Activated CD4-positive, alpha-beta memory T cell treated with anti-CD3 and anti-CD28 coated beads, Interleukin-2, amount 10 ng/mL, durations not matched to agents 7 days and 5 days (primary cell): ENCODE data around the gene PDE1A. TPM values are rescaled to one million over a fixed set of nuclear protein-coding genes. Genes with fewer than 3 reads are reported as not detected.

Source experiments
- CTCF ChIA-PET: fragments of 350-600 bp; sonication (Branson Sonifier 250); formaldehyde crosslinking; loops from one replicate; lab custom pipeline; 2021; ENCODE audit warnings: antibody characterized with exemption, inconsistent platforms; lab: Charles Lee
- POLR2A ChIA-PET: fragments of 350-600 bp; sonication (Branson Sonifier 250); formaldehyde crosslinking; loops from one replicate; lab custom pipeline; 2021; ENCODE audit warnings: antibody characterized with exemption; lab: Charles Lee
- DNase-seq: peaks from one replicate; pipeline ENCODE4 v3.0.0-alpha.2; 2020
- H3K27ac Mint-ChIP-seq: one replicate; pipeline ENCODE4 v1.8.0; 2021; ENCODE audit warnings: mild to moderate bottlenecking, mixed read lengths
- H3K27me3 Mint-ChIP-seq: one replicate; pipeline ENCODE4 v1.8.0; 2021; ENCODE audit warnings: mixed read lengths
- H3K36me3 Mint-ChIP-seq: one replicate; pipeline ENCODE4 v1.8.0; 2021; ENCODE audit warnings: low read depth, mixed read lengths
- H3K4me1 Mint-ChIP-seq: one replicate; pipeline ENCODE4 v1.8.0; 2021; ENCODE audit warnings: mixed read lengths
- H3K4me3 Mint-ChIP-seq: one replicate; pipeline ENCODE4 v1.8.0; 2021; ENCODE audit warnings: mild to moderate bottlenecking, mixed read lengths
- H3K9me3 Mint-ChIP-seq: one replicate; pipeline ENCODE4 v1.8.0; 2021; ENCODE audit warnings: mixed read lengths
- total RNA-seq, 2 experiments: library from RNA; stranded (reverse); gene quantifications; one replicate each; pipeline ENCODE4 v1.2.3, GENCODE V29; 2021

Gene PDE1A
- total RNA-seq = not detected

DNA sequence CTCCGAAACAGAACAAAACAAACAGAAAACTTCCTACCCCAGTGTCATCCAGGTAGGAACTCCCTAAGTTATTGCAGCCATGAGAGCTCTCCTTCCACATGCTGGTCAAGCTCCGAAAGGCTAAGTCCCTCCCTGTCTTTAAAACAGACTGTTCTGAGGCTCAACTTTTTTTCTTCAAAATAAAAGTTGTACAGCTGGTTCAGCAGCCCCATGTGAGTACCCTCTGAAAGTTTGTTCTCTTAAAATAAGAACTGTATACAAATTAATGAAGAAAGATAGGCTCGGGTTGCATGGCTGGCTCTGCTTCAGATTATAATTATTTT is at the start of gene PDE1A:
TSS of gene PDE1A (minus strand) at position 119 of the 323 bp plus-strand sequence.
- CTCF ChIA-PET = no interaction called here
- Mint-ChIP-seq H3K27me3 (no peaks in the 10 kb centered on the region), H3K4me3 (no peak within 1 kb of the TSS), H3K4me1 (no peaks in the 10 kb centered on the region), H3K9me3 (peaks cover 2% of the 10 kb centered on the region), H3K36me3 (no peaks in the 10 kb centered on the region), H3K27ac (no peak within 1 kb of the TSS)
- no peak for DNase-seq
- POLR2A ChIA-PET = no interaction called here

DNA sequence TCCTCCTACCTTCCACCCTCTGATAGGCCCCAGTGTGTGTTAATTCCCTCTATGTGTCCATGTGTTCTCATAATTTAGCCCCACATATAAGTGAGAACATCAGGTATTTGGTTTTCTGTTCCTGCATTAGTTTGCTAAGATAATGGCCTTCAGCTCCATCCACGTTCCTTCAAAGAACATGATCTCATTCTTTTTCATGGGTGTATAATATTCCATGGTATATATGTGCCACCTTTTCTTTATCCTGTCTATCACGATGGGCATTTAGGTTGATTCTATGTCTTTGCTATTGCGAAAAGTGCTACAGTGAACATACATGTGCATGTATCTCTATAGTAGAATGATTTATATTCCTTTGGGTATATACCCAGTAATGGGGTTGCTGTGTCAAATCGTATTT is 46.8 kb upstream of the PDE1A start:
- H3K4me1 Mint-ChIP-seq = no peaks in the 10 kb centered on the region
- H3K27me3 Mint-ChIP-seq = no peaks in the 10 kb centered on the region
- H3K27ac Mint-ChIP-seq = no peak overlapping the region
- DNase-seq = no peak
- ChIA-PET CTCF (no interaction called here), POLR2A (no interaction called here)
- H3K36me3 Mint-ChIP-seq = no peaks in the 10 kb centered on the region
- H3K4me3 Mint-ChIP-seq = no peak overlapping the region
- peaks cover 8% of the 10 kb centered on the region for H3K9me3 Mint-ChIP-seq

DNA sequence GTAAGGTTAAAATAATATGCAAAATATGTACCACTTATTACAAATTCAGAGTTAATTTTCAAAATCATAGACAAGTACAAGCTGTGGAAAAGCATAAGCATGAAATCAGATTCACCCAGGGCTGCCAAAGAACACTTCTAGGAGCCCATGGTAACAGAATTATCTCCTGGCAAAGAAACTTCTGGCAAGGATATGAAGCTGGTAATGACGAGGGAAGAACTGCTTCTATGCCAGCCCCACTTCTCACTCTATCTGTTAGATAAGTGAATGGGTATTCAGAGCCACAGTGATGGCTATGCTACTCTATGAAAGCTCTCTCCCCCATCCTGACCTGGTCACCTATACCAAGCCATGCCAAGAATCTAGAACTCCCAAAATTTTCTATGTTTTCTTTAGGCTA is 36.9 kb upstream of the PDE1A start:
- H3K4me3 Mint-ChIP-seq = no peak overlapping the region

DNA sequence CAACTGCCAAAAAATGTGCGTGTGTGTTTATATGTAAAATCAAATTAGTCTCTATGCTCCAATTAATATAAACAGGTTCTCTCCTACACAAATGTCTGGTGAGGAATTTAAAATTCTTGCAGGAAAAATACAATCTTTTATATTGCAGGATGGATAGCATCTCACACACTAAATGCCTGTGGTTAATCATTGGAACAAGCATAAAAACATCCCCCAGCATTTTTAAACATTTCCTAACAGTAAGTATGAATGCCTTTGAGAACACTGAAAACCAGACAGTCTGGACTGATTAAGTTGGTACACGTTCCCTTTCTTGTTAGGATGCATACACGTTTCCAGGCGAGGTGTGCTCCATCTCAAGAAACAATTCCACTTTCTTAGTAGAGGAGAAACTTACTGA is 29.9 kb upstream of the PDE1A start:
- ChIA-PET POLR2A (no interaction called here), CTCF (no interaction called here)
- Mint-ChIP-seq H3K36me3 (no peaks in the 10 kb centered on the region), H3K27ac (no peak overlapping the region), H3K27me3 (no peaks in the 10 kb centered on the region), H3K4me1 (no peaks in the 10 kb centered on the region), H3K9me3 (no peaks in the 10 kb centered on the region), H3K4me3 (no peak overlapping the region)
- DNase-seq = no peak

More for the DNA sequence above, 36.9 kb upstream of the PDE1A start:
- Mint-ChIP-seq H3K9me3 (no peaks in the 10 kb centered on the region), H3K36me3 (no peaks in the 10 kb centered on the region), H3K4me1 (no peaks in the 10 kb centered on the region), H3K27me3 (no peaks in the 10 kb centered on the region), H3K27ac (no peak overlapping the region)
- no peak for DNase-seq
- POLR2A ChIA-PET = no interaction called here
- CTCF ChIA-PET = no interaction called here

DNA sequence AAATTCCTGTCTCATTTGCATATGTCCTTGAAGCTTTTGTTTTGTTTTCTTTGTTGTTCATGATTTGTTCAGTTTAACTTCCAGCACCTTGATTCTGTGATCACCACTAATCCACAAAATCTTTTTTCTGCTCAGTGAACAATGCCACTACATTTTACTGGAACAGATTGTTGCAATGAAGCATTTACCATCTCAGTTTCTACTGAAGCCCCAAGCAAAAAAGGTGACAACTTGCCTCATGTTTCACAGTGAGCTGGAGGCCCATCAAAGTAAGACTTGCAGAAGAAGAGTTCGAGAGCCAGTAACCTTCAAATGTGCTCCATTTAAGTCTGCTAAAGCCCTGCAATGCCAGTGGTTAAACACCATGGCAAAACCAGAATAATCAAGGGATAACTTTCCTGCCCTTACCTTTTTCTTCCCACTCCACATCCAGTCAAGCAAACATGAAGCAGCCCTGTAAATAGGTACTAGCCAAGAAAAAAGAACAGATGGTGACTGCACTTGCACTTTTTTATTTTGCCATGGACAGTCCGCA is 25.7 kb upstream of the PDE1A start:
- H3K27me3 Mint-ChIP-seq = no peaks in the 10 kb centered on the region
- H3K4me3 Mint-ChIP-seq = no peak overlapping the region
- H3K9me3 Mint-ChIP-seq = no peaks in the 10 kb centered on the region
- H3K27ac Mint-ChIP-seq = no peak overlapping the region
- H3K4me1 Mint-ChIP-seq = no peaks in the 10 kb centered on the region
- no peaks in the 10 kb centered on the region for H3K36me3 Mint-ChIP-seq
- ChIA-PET POLR2A (no interaction called here), CTCF (no interaction called here)
- DNase-seq = no peak

DNA sequence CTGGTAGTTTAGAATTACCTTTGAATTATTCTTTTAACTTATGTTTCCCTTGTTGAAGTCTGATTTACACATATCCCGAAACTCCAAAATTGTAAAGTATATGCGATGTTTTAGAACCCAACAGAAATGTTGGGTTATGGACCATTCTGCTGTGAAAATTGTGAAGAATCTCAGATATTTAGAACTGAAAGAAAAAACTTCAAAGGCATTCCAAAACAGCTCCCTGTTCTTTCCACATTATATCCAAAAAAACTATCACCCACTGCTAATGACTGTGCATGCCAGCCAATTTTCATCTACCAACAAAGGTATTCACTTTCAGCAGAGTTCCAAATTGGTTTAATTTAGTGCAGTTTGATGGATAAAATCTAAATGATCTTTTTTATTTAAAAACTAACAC is 21.5 kb upstream of the PDE1A start:
- H3K9me3 Mint-ChIP-seq = peaks cover 5% of the 10 kb centered on the region
- no peaks in the 10 kb centered on the region for H3K36me3 Mint-ChIP-seq
- H3K27me3 Mint-ChIP-seq = no peaks in the 10 kb centered on the region
- no peak for DNase-seq
- H3K4me3 Mint-ChIP-seq = no peak overlapping the region
- ChIA-PET CTCF (no interaction called here), POLR2A (no interaction called here)
- H3K27ac Mint-ChIP-seq = no peak overlapping the region
- no peaks in the 10 kb centered on the region for H3K4me1 Mint-ChIP-seq

DNA sequence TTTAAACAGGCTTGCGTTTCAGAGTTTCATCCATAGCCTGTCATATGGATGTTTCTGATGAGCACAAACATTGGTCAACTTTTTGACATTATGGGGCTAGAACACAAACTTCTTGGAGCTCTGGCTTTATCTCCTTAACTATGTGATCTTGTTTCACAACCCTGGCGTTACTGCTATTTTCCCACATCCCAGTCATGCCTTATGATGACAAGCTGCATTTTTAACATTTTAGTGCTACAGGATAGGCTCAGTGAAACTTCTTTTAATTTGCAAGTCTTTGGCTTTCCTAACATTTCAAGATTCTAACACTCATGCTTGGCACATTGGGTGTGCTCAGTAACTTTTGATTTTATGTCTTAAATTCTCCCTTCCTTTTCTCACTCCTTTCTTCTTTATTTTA is 21.0 kb upstream of the PDE1A start:
- H3K27ac Mint-ChIP-seq = no peak overlapping the region
- H3K36me3 Mint-ChIP-seq = no peaks in the 10 kb centered on the region
- POLR2A ChIA-PET = no interaction called here
- CTCF ChIA-PET = no interaction called here
- peaks cover 5% of the 10 kb centered on the region for H3K9me3 Mint-ChIP-seq
- DNase-seq = no peak
- H3K27me3 Mint-ChIP-seq = no peaks in the 10 kb centered on the region
- no peak overlapping the region for H3K4me3 Mint-ChIP-seq
- no peaks in the 10 kb centered on the region for H3K4me1 Mint-ChIP-seq

DNA sequence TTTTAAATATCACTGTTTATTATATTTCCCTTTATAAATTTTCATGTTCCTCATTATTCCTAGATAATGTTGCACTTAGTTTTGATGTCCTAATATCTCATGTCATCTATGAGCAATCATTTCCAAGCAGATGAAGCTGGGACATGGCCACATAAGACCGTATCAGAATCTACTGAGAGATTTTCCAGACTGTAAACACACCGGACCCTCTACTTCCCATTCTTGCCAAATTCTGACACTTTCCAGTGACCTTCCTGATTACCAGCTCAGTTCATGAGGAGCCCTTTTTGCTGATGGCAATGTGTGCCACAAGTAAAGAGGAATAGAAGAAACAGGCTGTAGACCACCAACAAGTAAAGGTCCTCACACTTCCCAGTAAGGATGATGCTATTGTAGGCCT is 20.3 kb upstream of the PDE1A start:
- Mint-ChIP-seq H3K4me1 (no peaks in the 10 kb centered on the region), H3K9me3 (peaks cover 5% of the 10 kb centered on the region), H3K4me3 (no peak overlapping the region), H3K36me3 (no peaks in the 10 kb centered on the region), H3K27ac (no peak overlapping the region), H3K27me3 (no peaks in the 10 kb centered on the region)
- no peak for DNase-seq
- ChIA-PET CTCF (no interaction called here), POLR2A (no interaction called here)

DNA sequence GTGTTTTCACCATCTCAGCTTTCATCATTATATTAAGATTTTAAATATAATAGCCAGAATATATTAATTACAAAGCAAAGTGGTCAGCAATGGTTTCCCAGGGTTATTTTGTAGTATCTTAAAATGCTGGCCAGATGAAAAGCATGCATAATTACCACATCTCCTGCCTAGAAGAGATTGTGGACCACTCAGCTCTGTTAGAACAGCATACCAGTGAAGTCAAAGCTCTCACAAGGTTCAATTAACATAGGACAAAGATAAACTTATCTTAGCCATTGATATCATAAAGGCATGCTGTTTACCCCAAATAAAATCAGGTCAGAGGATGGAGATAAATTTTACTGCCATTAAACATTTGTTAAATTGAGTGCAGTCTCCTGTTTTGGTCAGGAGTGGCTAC is 19.3 kb upstream of the PDE1A start:
- Mint-ChIP-seq H3K27me3 (no peaks in the 10 kb centered on the region), H3K27ac (no peak overlapping the region), H3K4me1 (no peaks in the 10 kb centered on the region), H3K9me3 (peaks cover 5% of the 10 kb centered on the region), H3K4me3 (no peak overlapping the region), H3K36me3 (no peaks in the 10 kb centered on the region)
- ChIA-PET CTCF (no interaction called here), POLR2A (no interaction called here)
- DNase-seq = no peak

DNA sequence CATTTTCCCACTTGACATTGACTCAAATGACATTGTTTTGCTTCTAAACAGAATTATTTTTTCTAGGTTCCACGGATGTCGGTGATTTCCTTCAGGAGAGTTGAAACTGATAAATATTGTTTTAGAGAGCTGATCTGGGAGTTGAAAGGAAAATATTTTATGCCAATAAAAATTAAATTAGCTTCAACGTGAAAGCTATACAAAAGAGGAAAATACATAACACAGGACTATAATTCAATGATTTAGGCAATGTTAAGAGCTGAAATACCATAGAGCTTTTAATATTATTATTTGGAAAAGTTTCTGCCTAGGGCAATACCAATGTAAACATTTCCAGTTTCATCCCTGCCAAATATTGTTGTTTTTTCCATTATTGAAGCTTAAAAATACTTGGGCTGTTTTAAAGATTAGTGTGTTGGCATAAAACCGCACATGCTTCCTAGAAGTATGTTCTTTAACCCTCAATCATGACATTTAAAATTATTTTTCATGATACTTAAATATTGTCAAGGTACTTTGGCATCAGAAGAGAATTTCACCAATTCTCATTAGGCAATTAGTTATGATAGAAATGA is 18.6 kb upstream of the PDE1A start:
- Mint-ChIP-seq H3K36me3 (no peaks in the 10 kb centered on the region), H3K27me3 (no peaks in the 10 kb centered on the region), H3K27ac (no peak overlapping the region), H3K4me1 (no peaks in the 10 kb centered on the region), H3K4me3 (no peak overlapping the region), H3K9me3 (peaks cover 5% of the 10 kb centered on the region)
- ChIA-PET POLR2A (no interaction called here), CTCF (no interaction called here)
- no peak for DNase-seq

DNA sequence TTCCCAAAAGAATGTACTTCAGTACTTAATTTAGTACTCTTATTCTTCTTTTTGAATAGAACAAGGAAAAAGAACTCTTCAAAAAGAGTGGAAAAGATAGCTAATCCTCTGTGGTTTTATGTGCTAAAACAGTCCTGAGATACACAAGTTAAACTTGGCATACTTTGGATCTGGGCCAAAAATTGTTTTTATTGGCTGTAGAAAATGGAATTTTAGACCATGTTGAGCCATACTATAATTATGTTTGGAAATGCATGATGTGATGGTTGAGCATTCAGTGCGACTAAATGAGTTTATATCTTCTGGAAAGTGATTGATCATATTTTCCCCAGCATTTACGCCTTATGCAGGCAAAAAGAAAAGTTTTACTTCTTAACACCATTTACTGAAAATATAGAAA is 18.0 kb upstream of the PDE1A start:
- POLR2A ChIA-PET = no interaction called here
- Mint-ChIP-seq H3K4me3 (no peak overlapping the region), H3K27me3 (no peaks in the 10 kb centered on the region), H3K27ac (no peak overlapping the region), H3K4me1 (no peaks in the 10 kb centered on the region), H3K36me3 (no peaks in the 10 kb centered on the region), H3K9me3 (peaks cover 5% of the 10 kb centered on the region)
- DNase-seq = no peak
- CTCF ChIA-PET = no interaction called here

DNA sequence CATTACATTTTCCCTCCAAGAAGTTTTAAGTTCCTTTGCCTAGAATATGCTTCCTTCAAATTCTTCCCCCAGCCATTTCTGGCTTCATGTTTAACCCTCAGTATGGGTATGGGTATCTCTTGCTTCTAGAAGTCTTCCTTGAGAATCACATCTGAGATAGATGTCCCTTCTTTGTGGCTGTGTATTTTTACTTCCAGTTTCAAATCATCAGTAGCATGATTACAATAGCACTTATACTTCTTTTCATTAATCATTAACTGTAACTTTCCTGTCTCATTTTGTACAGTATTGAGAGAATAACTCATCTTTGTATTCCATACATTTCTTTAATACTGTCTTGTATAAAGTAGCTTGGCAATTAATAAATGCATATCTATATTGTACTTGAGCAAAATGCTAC is 17.3 kb upstream of the PDE1A start:
- ChIA-PET CTCF (no interaction called here), POLR2A (no interaction called here)
- H3K4me1 Mint-ChIP-seq = no peaks in the 10 kb centered on the region
- no peaks in the 10 kb centered on the region for H3K27me3 Mint-ChIP-seq
- H3K36me3 Mint-ChIP-seq = no peaks in the 10 kb centered on the region
- H3K9me3 Mint-ChIP-seq = peaks cover 5% of the 10 kb centered on the region
- no peak overlapping the region for H3K4me3 Mint-ChIP-seq
- DNase-seq = no peak
- no peak overlapping the region for H3K27ac Mint-ChIP-seq

DNA sequence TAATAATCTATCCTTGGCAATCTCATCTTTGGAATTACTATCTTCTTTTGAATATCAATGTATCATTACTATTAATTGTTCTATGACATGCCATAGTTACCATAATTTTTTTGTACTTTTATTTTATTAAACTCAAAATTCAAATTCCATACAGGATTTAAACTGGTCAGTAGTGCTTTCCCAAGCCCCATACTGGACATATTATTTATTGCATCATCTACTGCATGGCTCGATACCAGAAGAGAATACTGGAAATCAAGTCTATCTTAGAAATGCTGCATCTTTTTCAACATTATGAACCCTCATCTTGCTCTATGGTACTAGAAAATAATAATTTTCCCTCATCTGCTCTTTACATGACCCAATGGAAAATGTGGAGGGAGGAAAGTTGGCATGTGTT is 9.4 kb upstream of the PDE1A start:
- H3K27ac Mint-ChIP-seq = no peak overlapping the region
- no peak overlapping the region for H3K4me3 Mint-ChIP-seq
- POLR2A ChIA-PET = no interaction called here
- H3K36me3 Mint-ChIP-seq = no peaks in the 10 kb centered on the region
- H3K4me1 Mint-ChIP-seq = no peaks in the 10 kb centered on the region
- CTCF ChIA-PET = no interaction called here
- no peaks in the 10 kb centered on the region for H3K9me3 Mint-ChIP-seq
- DNase-seq = no peak
- H3K27me3 Mint-ChIP-seq = no peaks in the 10 kb centered on the region

DNA sequence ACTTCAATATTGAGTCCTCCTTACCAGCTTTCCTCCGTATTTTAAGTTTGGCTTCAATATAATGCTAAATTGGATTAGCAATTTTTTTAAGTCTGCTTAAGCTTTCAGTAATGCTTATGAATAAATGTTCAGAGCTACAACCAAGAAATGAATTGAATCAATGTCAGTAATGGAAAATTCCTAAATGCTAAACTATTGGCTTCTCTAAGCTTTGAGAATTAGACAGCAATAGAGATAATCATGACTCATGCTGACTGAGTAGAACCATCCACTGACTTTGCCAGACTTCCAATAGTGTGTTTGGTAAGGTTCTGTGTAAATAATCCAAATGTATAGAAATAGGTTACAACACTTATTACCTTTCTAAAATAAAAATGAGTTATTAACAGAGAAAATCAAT is 8.9 kb upstream of the PDE1A start:
- Mint-ChIP-seq H3K9me3 (peaks cover 2% of the 10 kb centered on the region), H3K27me3 (no peaks in the 10 kb centered on the region), H3K27ac (no peak overlapping the region), H3K4me1 (no peaks in the 10 kb centered on the region), H3K4me3 (no peak overlapping the region), H3K36me3 (no peaks in the 10 kb centered on the region)
- ChIA-PET POLR2A (no interaction called here), CTCF (no interaction called here)
- no peak for DNase-seq
